ENCODE results near the gene PLA2G2D.

The PLA2G2D gene

DNA sequence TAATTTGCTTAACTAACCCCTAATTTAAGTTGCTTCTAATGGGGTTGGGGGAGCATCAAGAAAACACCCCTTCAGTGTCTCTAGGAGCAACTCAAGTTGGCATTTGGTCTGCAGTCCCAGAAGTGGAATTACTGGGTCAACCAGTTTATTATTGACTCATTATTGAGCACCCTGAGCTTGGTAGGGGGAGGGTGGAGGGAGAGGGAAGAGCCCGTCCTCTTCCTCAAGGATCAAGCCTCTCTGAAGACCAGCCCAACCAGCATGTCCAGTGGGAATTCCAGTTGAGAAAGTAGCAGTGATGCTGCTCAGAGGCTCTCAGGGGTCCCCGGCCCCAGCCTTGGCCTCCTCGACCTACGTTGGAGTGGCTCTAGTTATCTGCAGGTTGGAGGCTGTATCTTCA, 17.7 kb upstream of the PLA2G2D start:
- no peak for TF ChIP-seq FOXP2 (optimal IDR thresholded peaks at IDR 0.05; ENCODE audit: borderline replicate concordance, extremely low read depth, extremely low read length, insufficient read depth)
- TF ChIP-seq POLR2AphosphoS5 (IDR thresholded peaks at IDR 0.05; ENCODE audit: low read depth, low read length) = no peak
- no peak for TF ChIP-seq TAF1 (IDR thresholded peaks at IDR 0.05; ENCODE audit: borderline replicate concordance, insufficient read depth, low read length)
- TF ChIP-seq, protein P1, sequence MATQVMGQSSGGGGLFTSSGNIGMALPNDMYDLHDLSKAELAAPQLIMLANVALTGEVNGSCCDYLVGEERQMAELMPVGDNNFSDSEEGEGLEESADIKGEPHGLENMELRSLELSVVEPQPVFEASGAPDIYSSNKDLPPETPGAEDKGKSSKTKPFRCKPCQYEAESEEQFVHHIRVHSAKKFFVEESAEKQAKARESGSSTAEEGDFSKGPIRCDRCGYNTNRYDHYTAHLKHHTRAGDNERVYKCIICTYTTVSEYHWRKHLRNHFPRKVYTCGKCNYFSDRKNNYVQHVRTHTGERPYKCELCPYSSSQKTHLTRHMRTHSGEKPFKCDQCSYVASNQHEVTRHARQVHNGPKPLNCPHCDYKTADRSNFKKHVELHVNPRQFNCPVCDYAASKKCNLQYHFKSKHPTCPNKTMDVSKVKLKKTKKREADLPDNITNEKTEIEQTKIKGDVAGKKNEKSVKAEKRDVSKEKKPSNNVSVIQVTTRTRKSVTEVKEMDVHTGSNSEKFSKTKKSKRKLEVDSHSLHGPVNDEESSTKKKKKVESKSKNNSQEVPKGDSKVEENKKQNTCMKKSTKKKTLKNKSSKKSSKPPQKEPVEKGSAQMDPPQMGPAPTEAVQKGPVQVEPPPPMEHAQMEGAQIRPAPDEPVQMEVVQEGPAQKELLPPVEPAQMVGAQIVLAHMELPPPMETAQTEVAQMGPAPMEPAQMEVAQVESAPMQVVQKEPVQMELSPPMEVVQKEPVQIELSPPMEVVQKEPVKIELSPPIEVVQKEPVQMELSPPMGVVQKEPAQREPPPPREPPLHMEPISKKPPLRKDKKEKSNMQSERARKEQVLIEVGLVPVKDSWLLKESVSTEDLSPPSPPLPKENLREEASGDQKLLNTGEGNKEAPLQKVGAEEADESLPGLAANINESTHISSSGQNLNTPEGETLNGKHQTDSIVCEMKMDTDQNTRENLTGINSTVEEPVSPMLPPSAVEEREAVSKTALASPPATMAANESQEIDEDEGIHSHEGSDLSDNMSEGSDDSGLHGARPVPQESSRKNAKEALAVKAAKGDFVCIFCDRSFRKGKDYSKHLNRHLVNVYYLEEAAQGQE (IDR thresholded peaks at IDR 0.05; ENCODE audit: insufficient read depth in 1 of 2, low read depth in 2 of 2, low read length in 2 of 2) = no peak
- no peak for TF ChIP-seq SIN3A (IDR thresholded peaks at IDR 0.05; ENCODE audit: borderline replicate concordance, insufficient read depth, low read length)

DNA sequence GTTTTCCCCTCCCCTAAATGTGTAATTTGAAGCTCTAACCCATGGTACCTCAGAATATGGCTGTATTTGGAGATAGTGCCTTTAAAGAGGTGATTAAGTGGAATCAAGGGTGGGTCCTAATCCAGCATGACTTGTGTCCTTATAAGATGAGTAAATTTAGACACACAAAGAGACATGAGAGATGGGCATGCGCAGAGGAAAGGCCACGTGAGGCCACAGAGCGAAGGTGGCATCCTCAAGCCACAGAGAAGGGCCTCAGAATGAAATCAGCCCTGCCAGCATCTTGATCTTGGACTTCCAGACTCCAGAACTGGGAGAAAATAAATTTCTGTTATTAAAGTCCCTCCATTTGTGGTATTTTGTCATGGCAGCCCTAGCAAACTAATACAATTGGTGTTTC, 16.9 kb upstream of the PLA2G2D start:
- TF ChIP-seq SIN3A (IDR thresholded peaks at IDR 0.05; ENCODE audit: borderline replicate concordance, insufficient read depth, low read length) = no peak
- no peak for TF ChIP-seq FOXP2 (optimal IDR thresholded peaks at IDR 0.05; ENCODE audit: borderline replicate concordance, extremely low read depth, extremely low read length, insufficient read depth)
- no peak for TF ChIP-seq TAF1 (IDR thresholded peaks at IDR 0.05; ENCODE audit: borderline replicate concordance, insufficient read depth, low read length)
- TF ChIP-seq, protein P1 (IDR thresholded peaks at IDR 0.05; ENCODE audit: insufficient read depth in 1 of 2, low read depth in 2 of 2, low read length in 2 of 2) = no peak
- TF ChIP-seq POLR2AphosphoS5 (IDR thresholded peaks at IDR 0.05; ENCODE audit: low read depth, low read length) = no peak

DNA sequence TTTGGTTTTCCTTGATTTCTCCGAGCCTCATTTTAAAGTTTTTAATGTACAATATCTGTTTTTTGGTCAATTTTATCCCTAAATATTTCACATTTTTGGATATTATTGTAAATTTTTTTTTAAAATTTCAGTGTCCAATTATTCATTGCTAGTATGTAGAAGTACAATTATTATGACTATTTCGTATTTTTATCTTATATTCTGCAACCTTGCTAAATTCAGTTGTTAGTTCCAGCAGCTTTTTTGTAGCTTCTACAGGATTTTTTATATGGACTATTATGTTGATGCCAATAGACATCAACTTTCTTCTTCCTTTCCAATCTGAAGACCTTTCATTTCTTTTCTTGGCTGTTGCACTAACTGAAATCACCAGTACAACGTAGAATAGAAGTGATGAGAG, 15.7 kb upstream of the PLA2G2D start:
- TF ChIP-seq TAF1 (IDR thresholded peaks at IDR 0.05; ENCODE audit: borderline replicate concordance, insufficient read depth, low read length) = no peak
- no peak for TF ChIP-seq SIN3A (IDR thresholded peaks at IDR 0.05; ENCODE audit: borderline replicate concordance, insufficient read depth, low read length)
- TF ChIP-seq, protein P1 (IDR thresholded peaks at IDR 0.05; ENCODE audit: insufficient read depth in 1 of 2, low read depth in 2 of 2, low read length in 2 of 2) = no peak
- TF ChIP-seq POLR2AphosphoS5 (IDR thresholded peaks at IDR 0.05; ENCODE audit: low read depth, low read length) = no peak
- TF ChIP-seq FOXP2 (optimal IDR thresholded peaks at IDR 0.05; ENCODE audit: borderline replicate concordance, extremely low read depth, extremely low read length, insufficient read depth) = no peak

DNA sequence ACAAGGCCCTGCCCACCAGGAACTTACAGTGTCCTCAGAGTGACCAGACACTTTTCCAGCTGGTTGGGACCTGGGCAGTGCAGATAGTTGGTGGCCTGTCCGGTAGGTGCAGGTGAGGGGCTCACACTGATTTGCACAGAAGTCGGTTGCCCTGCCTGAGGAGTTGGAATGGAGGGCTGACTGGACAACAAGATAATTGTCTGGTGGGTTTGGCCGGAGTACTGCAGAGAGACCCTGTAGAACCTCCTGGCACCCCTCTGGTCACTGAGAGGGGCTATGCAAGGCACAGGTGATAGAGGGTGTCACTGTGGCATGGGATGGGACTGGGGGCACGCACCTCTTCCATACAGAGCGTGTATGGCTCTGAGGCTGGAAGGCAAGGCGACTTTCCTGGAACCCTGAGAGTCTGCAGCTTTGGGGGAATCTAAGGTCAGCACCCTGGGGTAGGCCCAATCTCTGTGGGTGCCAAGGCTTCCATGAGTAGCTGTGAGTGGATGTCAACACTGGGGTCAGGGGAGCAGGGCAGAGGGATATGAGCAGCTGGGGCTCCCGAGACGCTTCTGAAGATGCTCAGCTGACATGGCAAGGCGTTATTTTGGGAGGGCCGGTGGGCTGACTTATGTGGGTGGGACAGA, 7.6 kb upstream of the PLA2G2D start:
- no peak for TF ChIP-seq TAF1 (IDR thresholded peaks at IDR 0.05; ENCODE audit: borderline replicate concordance, insufficient read depth, low read length)
- no peak for TF ChIP-seq FOXP2 (optimal IDR thresholded peaks at IDR 0.05; ENCODE audit: borderline replicate concordance, extremely low read depth, extremely low read length, insufficient read depth)
- no peak for TF ChIP-seq POLR2AphosphoS5 (IDR thresholded peaks at IDR 0.05; ENCODE audit: low read depth, low read length)
- TF ChIP-seq SIN3A (IDR thresholded peaks at IDR 0.05; ENCODE audit: borderline replicate concordance, insufficient read depth, low read length) = no peak
- TF ChIP-seq, protein P1 (IDR thresholded peaks at IDR 0.05; ENCODE audit: insufficient read depth in 1 of 2, low read depth in 2 of 2, low read length in 2 of 2) = no peak
